Measurements from ENCODE around the gene SMAD2.
"Not testable (repeated sequence)": the region's sequence is repeated elsewhere in the genome, so short reads cannot be mapped to it uniquely, and the experiment has no call there.

SMAD2 gene

GRCh38 chr18:47793609-47794008 lies 136.8 kb downstream of the SMAD2 start:
- no peak for DNase-seq (ENCODE audit: low spot score)

- no peak for DNase-seq (ENCODE audit: low spot score)
These were observed 138.9 kb downstream of the SMAD2 start for GRCh38 chr18:47791461-47791985.

GRCh38 chr18:47790036-47790435 lies 140.4 kb downstream of the SMAD2 start:
- DNase-seq (ENCODE audit: low spot score): no peak

- no peak for DNase-seq (ENCODE audit: low spot score)
These were observed 141.8 kb downstream of the SMAD2 start for GRCh38 chr18:47788621-47789020.

GRCh38 chr18:47781561-47781960 lies 148.9 kb downstream of the SMAD2 start:
- no peak for DNase-seq (ENCODE audit: low spot score)

- no peak for DNase-seq (ENCODE audit: low spot score)
These were observed 150.3 kb downstream of the SMAD2 start for GRCh38 chr18:47780011-47780725.

- no peak for DNase-seq (ENCODE audit: low spot score)
These were observed 151.1 kb downstream of the SMAD2 start for GRCh38 chr18:47779381-47779780.

- DNase-seq (ENCODE audit: low spot score): no peak
These were observed 152.8 kb downstream of the SMAD2 start for GRCh38 chr18:47777626-47778025.

GRCh38 chr18:47775961-47776360 lies 154.5 kb downstream of the SMAD2 start:
- DNase-seq (ENCODE audit: low spot score): no peak

GRCh38 chr18:47773931-47774330 lies 156.5 kb downstream of the SMAD2 start:
- DNase-seq (ENCODE audit: low spot score): no peak

GRCh38 chr18:47772374-47773248 lies 157.8 kb downstream of the SMAD2 start:
- peak; percentile 24 for DNase-seq (ENCODE audit: low spot score)

- no peak for DNase-seq (ENCODE audit: low spot score)
These were observed 158.5 kb downstream of the SMAD2 start for GRCh38 chr18:47771922-47772321.

- DNase-seq (ENCODE audit: low spot score): no peak
These were observed 162.8 kb downstream of the SMAD2 start for GRCh38 chr18:47767699-47768098.

- DNase-seq (ENCODE audit: low spot score): not testable (repeated sequence)
These were observed 163.3 kb downstream of the SMAD2 start for GRCh38 chr18:47767198-47767597.
